KBM-7 (cell line): Measurements from ENCODE around the gene ATP10B.
A peak's percentile ranks its signal among the peaks of the same experiment; 100 is the strongest.
"Not testable (repeated sequence)": the region's sequence is repeated elsewhere in the genome, so short reads cannot be mapped to it uniquely, and the experiment has no call there.

Source experiments
- DNase-seq: peaks from one replicate; pipeline ENCODE4 v3.0.0-alpha.2; 2015
- in situ Hi-C: fragments of 300-500 bp; cut with MboI; formaldehyde crosslinking; loops from 2 replicates; pipeline ENCODE4 v1.14.3; 2020; ENCODE audit warnings: low sequenced_read_pairs, low pct_unique_long_range_greater_than_20kb, mixed read lengths

Gene ATP10B, protein sequence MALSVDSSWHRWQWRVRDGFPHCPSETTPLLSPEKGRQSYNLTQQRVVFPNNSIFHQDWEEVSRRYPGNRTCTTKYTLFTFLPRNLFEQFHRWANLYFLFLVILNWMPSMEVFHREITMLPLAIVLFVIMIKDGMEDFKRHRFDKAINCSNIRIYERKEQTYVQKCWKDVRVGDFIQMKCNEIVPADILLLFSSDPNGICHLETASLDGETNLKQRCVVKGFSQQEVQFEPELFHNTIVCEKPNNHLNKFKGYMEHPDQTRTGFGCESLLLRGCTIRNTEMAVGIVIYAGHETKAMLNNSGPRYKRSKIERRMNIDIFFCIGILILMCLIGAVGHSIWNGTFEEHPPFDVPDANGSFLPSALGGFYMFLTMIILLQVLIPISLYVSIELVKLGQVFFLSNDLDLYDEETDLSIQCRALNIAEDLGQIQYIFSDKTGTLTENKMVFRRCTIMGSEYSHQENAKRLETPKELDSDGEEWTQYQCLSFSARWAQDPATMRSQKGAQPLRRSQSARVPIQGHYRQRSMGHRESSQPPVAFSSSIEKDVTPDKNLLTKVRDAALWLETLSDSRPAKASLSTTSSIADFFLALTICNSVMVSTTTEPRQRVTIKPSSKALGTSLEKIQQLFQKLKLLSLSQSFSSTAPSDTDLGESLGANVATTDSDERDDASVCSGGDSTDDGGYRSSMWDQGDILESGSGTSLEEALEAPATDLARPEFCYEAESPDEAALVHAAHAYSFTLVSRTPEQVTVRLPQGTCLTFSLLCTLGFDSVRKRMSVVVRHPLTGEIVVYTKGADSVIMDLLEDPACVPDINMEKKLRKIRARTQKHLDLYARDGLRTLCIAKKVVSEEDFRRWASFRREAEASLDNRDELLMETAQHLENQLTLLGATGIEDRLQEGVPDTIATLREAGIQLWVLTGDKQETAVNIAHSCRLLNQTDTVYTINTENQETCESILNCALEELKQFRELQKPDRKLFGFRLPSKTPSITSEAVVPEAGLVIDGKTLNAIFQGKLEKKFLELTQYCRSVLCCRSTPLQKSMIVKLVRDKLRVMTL (N-terminal part only)

DNA sequence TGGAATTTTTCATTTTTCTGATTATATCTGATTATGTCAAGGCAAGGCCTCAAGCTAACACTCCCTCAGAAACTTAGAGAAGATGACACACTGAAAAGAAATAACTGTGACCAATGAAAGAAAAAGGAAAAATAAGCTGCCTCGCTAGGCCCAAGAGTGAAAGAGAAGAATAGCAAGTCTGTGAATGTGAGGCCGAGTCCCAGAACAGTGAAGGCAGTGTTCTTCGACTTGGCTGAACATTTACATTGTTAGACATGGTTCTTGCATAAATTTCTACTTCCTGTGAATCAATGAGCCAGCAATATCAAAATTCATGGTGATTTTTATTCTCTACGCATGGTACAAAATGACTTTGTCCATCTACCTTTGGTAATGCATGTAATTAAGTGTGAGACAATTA lies at the start of gene ATP10B:
TSS of gene ATP10B (minus strand) at position 163 of the 400 bp plus-strand sequence. CDS start 164,137 bp downstream, outside the sequence.
- no peak for DNase-seq
- in situ Hi-C loops = no loop called here

GRCh38 chr5:160901656-160902055 lies 49.6 kb upstream of the ATP10B start:
- in situ Hi-C loops = no loop called here
- DNase-seq = no peak

DNA sequence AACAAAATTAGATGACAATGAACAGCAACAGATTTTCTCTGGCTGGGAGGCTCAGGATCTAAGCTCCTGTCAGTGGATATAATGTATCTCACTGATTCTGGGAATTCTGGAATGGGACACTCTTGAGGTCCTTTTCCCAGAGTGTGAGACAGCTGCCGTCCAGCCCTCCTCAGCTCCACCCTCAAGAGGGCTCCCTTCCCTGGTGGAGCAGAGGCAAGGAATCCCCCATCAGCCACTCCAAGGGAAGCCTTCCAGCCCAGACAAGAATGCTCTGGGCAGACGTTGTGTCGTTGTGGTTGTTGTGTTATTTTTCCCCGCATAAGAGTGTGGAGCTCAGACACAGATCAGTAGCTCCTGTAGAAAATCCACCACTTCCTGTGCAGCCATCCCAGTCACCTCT lies 47.7 kb upstream of the ATP10B start:
- in situ Hi-C loops = no loop called here
- no peak for DNase-seq

DNA sequence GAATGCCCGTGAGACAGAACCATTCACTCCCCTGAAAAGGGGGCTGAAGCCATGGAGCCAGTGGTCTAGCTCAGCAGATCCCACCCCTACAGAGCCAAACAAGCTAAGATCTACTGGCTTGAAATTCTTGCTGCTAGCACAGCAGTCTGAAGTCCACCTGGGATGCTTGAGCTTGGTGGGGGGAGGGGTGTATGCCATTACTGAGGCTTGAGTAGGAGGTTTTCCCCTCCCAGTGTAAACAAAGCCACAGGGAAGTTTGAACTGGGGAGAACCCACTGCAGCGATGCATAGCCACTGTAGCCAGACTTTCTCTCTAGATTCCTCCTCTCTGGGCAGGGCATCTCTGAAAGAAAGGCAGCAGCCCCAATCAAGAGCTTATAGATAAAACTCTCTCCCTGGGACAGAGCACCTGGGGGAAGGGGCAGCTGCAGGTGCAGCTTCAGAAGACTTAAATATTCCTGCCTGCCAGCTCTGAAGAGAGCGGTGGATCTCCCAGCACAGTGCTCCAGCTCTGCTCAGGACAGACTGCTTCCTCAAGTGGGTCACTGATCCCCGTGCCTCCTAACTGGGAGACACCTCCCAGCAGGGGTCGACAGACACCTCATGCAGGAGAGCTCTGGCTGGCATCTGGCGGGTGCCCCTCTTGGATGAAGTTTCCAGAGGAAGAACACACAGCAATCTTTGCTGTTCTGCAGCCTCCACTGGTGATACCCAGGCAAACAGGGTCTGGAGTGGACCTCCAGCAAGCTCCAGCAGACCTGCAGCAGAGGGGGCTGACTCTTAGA lies 41.4 kb upstream of the ATP10B start:
- DNase-seq, in situ Hi-C loops: not testable (repeated sequence)

GRCh38 chr5:160887780-160888179 lies 35.8 kb upstream of the ATP10B start:
- in situ Hi-C loops = no loop called here
- no peak for DNase-seq

DNA sequence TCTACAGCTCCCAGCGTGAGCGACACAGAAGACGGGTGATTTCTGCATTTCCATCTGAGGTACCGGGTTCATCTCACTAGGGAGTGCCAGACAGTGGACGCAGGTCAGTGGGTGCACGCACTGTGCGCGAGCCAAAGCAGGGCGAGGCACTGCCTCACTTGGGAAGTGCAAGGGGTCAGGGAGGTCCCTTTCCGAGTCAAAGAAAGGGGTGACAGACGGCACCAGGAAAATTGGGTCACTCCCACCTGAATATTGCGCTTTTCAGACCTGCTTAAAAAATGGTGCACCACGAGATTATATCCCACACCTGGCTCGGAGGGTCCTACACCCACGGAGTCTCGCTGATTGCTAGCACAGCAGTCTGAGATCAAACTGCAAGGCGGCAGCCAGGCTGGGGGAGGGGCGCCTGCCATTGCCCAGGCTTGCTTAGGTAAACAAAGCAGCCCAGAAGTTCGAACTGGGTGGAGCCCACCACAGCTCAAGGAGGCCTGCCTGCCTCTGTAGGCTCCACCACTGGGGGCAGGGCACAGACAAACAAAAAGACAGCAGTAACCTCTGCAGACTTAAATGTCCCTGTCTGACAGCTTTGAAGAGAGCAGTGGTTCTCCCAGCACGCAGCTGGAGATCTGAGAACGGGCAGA lies 21.7 kb upstream of the ATP10B start:
- DNase-seq, in situ Hi-C loops: not testable (repeated sequence)

DNA sequence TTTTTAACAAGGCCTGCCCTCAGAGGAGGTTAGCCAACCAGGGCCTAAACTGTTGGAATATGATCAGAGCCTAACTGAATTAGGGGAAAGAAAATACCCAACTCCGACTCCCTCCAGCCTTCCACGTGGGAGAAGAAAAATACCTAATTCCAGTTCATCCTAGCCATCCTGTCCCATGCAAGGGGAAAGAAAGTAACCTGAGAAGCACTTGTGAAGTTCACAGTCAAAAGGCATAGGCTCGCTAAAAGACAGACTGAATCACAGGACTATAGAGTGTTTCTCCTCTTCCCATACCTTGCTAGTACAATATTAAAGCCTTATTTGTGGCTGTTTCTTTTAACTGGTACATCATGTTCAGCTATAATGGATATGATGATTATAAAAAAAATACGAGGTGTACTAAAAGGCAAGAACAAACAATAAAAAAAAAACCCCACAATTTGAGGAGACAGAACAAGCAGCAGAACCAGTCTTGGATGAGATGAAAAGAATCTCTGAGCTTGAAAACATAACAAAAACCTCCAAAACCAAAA lies 18.0 kb upstream of the ATP10B start:
- in situ Hi-C loops = no loop called here
- no peak for DNase-seq

DNA sequence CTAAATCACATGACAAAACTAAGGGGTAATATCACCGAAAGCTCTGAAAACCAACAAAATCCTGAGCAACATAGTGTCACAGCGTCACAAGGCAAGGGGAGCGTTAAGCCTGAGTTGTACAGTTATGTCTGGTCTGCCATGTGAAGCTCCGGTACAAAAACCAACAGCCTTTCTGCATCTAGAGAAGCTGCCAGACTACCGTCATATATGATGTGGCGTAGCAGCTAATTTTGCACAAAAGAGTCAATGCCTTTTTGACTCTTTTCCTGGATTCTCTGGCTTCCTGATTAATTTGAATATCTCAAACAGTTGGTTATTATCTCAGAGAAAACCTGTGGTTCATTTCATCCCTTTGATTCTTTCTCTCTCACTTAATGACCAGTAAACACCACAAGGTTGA lies 16.0 kb upstream of the ATP10B start:
- no peak for DNase-seq
- in situ Hi-C loops = no loop called here

GRCh38 chr5:160851451-160851850 lies 560 bp downstream of the ATP10B start:
- DNase-seq = no peak
- in situ Hi-C loops = no loop called here

GRCh38 chr5:160850421-160850820 lies 1.6 kb downstream of the ATP10B start:
- DNase-seq = no peak

GRCh38 chr5:160847526-160848085 lies 4.4 kb downstream of the ATP10B start:
- no peak for DNase-seq
- in situ Hi-C loops = no loop called here

More at GRCh38 chr5:160850421-160850820, 1.6 kb downstream of the ATP10B start:
- in situ Hi-C loops = no loop called here

GRCh38 chr5:160846642-160847041 lies 5.4 kb downstream of the ATP10B start:
- DNase-seq = no peak
- in situ Hi-C loops = no loop called here

DNA sequence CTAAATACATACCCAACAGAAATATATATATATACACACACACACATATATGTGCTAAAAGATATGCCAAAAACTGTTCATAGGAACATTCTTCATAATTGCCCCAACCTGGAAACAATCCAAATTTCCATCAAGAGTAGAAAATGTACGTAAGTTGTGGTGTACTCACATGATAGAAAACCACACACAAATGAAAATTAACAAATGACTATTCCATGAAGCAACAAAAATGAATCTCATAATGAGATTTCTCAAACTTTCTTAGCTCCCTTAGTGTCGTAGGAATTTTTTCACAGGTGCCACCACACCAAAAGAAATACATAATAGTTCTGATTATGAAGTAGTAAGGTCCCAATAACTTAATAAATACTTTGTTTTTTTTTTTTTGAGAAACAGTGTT lies 7.8 kb downstream of the ATP10B start:
- in situ Hi-C loops = no loop called here
- no peak for DNase-seq

DNA sequence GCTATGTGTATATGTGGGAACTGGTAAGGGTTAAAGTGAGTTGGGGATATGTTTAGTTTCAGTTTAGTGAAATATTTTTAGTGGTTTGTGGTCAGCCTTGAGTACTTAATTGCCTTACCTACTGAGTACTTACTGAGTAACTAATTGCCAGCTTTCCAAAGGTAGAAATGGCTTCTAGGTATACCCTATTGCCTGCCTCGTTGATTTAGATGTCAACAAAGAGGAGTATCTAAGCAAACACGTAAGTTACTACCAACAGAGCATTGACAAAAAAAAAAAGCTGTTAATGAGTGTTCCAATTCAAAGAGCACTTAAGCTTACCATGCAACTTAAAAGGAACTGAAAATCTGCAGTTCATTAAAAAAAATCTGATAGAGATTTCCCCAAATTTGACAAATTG lies 8.8 kb downstream of the ATP10B start:
- peak; percentile 14 for DNase-seq
- in situ Hi-C loops = no loop called here

- no peak for DNase-seq
- in situ Hi-C loops = no loop called here
These were observed 14.0 kb downstream of the ATP10B start for GRCh38 chr5:160837749-160838593.

- in situ Hi-C loops = no loop called here
- no peak for DNase-seq
These were observed 14.8 kb downstream of the ATP10B start for GRCh38 chr5:160837211-160837610.

- no peak for DNase-seq
- in situ Hi-C loops = no loop called here
These were observed 16.0 kb downstream of the ATP10B start for GRCh38 chr5:160835818-160836528.
